Endothelial cell (in vitro differentiated cells): ENCODE data around the gene FOXRED1. TPM values are rescaled to one million over a fixed set of nuclear protein-coding genes. Genes with fewer than 3 reads are reported as not detected.

Experiments
- DNase-seq: peaks from one replicate; pipeline ENCODE4 v3.0.0; 2021; ENCODE audit warnings: low spot score
- H3K27ac Mint-ChIP-seq: one replicate; pipeline ENCODE4 v1.8.0; 2021; ENCODE audit warnings: mixed read lengths, inconsistent platforms; ENCODE audit not compliant: unreplicated experiment
- H3K27me3 Mint-ChIP-seq: one replicate; pipeline ENCODE4 v1.8.0; 2021; ENCODE audit warnings: mild to moderate bottlenecking, moderate library complexity, mixed read lengths, inconsistent platforms; ENCODE audit not compliant: unreplicated experiment
- H3K36me3 Mint-ChIP-seq: one replicate; pipeline ENCODE4 v1.8.0; 2021; ENCODE audit warnings: mild to moderate bottlenecking, low read depth, mixed read lengths, inconsistent platforms; ENCODE audit not compliant: unreplicated experiment
- H3K4me1 Mint-ChIP-seq: one replicate; pipeline ENCODE4 v1.8.0; 2021; ENCODE audit warnings: mild to moderate bottlenecking, mixed read lengths, inconsistent platforms; ENCODE audit not compliant: unreplicated experiment
- H3K4me3 Mint-ChIP-seq: one replicate; pipeline ENCODE4 v1.8.0; 2021; ENCODE audit warnings: mild to moderate bottlenecking, mixed read lengths, inconsistent platforms; ENCODE audit not compliant: unreplicated experiment
- H3K9me3 Mint-ChIP-seq: one replicate; pipeline ENCODE4 v1.8.0; 2021; ENCODE audit warnings: mixed read lengths, inconsistent platforms; ENCODE audit not compliant: unreplicated experiment
- CTCF ChIP-seq: fragments of 200-600 bp; sonication (generic); IDR thresholded peaks from one replicate; pipeline ENCODE4 v1.5.0; 2021; ENCODE audit warnings: antibody characterized with exemption; ENCODE audit not compliant: unreplicated experiment
- total RNA-seq: library from RNA; stranded (reverse); fragmentation: NEBNext Ultra II Directional; extraction: Animal tissue kit (Norgen Biotek cat#: 25700); gene quantifications from one replicate; pipeline ENCODE4 v1.2.1, GENCODE V29; 2021; ENCODE audit not compliant: unreplicated experiment

The FOXRED1 gene
- total RNA-seq, 1 donor from 2014 or later = 35.8 TPM

GRCh38 chr11:126257144-126257543, 11.8 kb upstream of the FOXRED1 start:
- Mint-ChIP-seq H3K4me3 (no peak overlapping the region), H3K27ac (no peak overlapping the region), H3K27me3 (no peaks in the 10 kb centered on the region), H3K36me3 (peaks cover 23% of the 10 kb centered on the region), H3K9me3 (no peaks in the 10 kb centered on the region), H3K4me1 (no peaks in the 10 kb centered on the region)
- no peak for DNase-seq
- TF ChIP-seq CTCF = no peak

- Mint-ChIP-seq H3K9me3 (no peaks in the 10 kb centered on the region), H3K4me1 (no peaks in the 10 kb centered on the region), H3K27me3 (no peaks in the 10 kb centered on the region), H3K36me3 (peaks cover 26% of the 10 kb centered on the region), H3K4me3 (no peak overlapping the region), H3K27ac (no peak overlapping the region)
- no peak for DNase-seq
- TF ChIP-seq CTCF = no peak
Measured at GRCh38 chr11:126257764-126258163, 11.2 kb upstream of the FOXRED1 start.

- DNase-seq = no peak
- peak overlapping the region; percentile 39 for H3K4me3 Mint-ChIP-seq
- peaks cover 19% of the 10 kb centered on the region for H3K4me1 Mint-ChIP-seq
- peaks cover 49% of the 10 kb centered on the region for H3K36me3 Mint-ChIP-seq
- no peaks in the 10 kb centered on the region for H3K9me3 Mint-ChIP-seq
- H3K27me3 Mint-ChIP-seq = peaks cover 6% of the 10 kb centered on the region
- no peak overlapping the region for H3K27ac Mint-ChIP-seq
- TF ChIP-seq CTCF = no peak
Measured at GRCh38 chr11:126262216-126262615, 6.7 kb upstream of the FOXRED1 start.

- no peak overlapping the region for H3K4me3 Mint-ChIP-seq
Measured at GRCh38 chr11:126263489-126263888, 5.5 kb upstream of the FOXRED1 start.

GRCh38 chr11:126265811-126266210, 3.1 kb upstream of the FOXRED1 start:
- Mint-ChIP-seq H3K4me3 (peak overlapping the region; percentile 79), H3K27me3 (peaks cover 8% of the 10 kb centered on the region), H3K9me3 (no peaks in the 10 kb centered on the region), H3K4me1 (peaks cover 42% of the 10 kb centered on the region), H3K36me3 (peaks cover 57% of the 10 kb centered on the region), H3K27ac (peak overlapping the region; percentile 43)
- DNase-seq = no peak
- TF ChIP-seq CTCF = no peak

More at GRCh38 chr11:126263489-126263888, 5.5 kb upstream of the FOXRED1 start:
- Mint-ChIP-seq H3K4me1 (peaks cover 29% of the 10 kb centered on the region), H3K27ac (peak overlapping the region; percentile 59), H3K9me3 (no peaks in the 10 kb centered on the region), H3K27me3 (peaks cover 8% of the 10 kb centered on the region), H3K36me3 (peaks cover 55% of the 10 kb centered on the region)
- no peak for DNase-seq
- no peak for TF ChIP-seq CTCF
